Activated naive CD4-positive, alpha-beta T cell treated with anti-CD3 and anti-CD28 coated beads, Interleukin-2, amount 50 U/mL, for 72 hours (primary cell): ENCODE data around the gene DPP6. TPM values are rescaled to one million over a fixed set of nuclear protein-coding genes. Genes with fewer than 3 reads are reported as not detected.

Source experiments
- ATAC-seq, 2 donors: fragments of 150-1000 bp; cut with Tn5 transposase; 2 replicates each; pipeline ENCODE4 v1.10.0; 2021; ENCODE audit warnings: mild to moderate bottlenecking in 2 of 2, moderate library complexity in 2 of 2
- DNase-seq, 2 donors: peaks; one replicate each; pipeline ENCODE4 v3.0.0; 2021 to 2022; ENCODE audit warnings: low spot score in 2 of 2
- H3K27ac Mint-ChIP-seq, 2 donors: one replicate each; pipeline ENCODE4 v1.8.0; 2022; ENCODE audit warnings: mild to moderate bottlenecking in 2 of 2, mixed read lengths in 2 of 2
- H3K36me3 Mint-ChIP-seq, 2 donors: one replicate each; pipeline ENCODE4 v1.8.0; 2022; ENCODE audit warnings: mixed read lengths in 2 of 2
- H3K9me3 Mint-ChIP-seq, 2 donors: one replicate each; pipeline ENCODE4 v1.8.0; 2022; ENCODE audit warnings: mixed read lengths in 2 of 2
- total RNA-seq, 2 donors: library from RNA; stranded (reverse); gene quantifications; one replicate each; pipeline ENCODE4 v1.2.3, GENCODE V29; 2022

DPP6 gene
- total RNA-seq, 2 donors from 2014 or later: not detected

DNA sequence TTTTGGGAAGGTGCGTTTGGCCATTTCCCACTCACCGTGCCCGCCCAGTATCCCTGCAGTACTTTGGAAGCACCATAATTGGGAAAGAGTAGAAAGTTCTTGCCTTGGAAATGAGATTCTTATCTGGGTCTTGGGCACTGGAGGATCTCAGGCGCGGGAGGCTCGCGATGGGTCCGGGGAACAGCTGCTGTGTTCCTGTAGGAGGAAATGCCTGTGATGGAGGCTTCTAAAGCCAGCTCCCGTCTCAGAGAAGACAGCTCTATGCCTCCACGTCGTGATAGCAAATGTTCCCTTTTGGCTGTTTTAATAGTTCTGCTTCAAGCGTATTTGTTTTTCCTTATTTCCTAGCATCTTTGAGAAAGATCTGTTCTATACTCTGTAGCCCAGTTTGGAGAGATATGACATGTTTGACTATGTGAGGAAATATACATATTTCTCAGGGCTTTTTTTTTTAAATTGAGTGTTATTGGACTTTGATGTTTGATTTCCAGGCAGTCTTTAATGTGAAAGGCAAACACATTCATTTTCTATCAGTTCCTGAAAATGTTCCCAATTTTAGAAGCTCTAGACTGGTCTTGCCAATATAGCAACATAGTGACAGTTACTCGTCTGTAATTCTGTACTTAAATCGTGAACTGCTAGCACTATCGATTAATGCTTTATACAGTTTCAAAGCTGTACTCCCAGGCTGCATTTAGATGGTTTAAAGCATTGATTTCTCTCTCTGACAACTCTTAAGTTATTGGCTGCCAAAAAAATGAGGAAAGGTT, 280.8 kb downstream of the DPP6 start:
- Mint-ChIP-seq H3K9me3 (peaks cover 10 to 29% of the 10 kb centered on the region in 2 donors), H3K36me3 (no peaks in the 10 kb centered on the region), H3K27ac (no peak overlapping the region)
- ATAC-seq (no peak), DNase-seq (no peak)

DNA sequence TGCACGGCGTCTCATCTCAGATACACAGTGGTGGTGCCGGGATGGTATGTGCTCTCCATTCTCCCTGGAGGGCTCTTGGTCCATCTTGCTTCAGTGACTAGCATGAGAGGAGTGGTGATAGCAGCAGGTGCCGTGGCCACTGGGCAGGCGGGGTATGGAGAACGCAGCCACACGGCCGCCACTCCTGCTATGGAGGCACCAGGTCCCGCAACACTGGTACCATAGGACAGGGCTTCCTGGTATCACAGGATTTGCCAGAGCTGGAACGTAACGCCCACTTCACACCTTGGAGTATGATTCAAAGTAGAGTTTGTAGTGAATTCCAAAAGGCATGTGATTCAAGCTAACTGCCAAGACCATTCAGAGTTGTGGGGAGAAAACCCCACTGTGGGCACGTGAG, 284.1 kb downstream of the DPP6 start:
- Mint-ChIP-seq H3K27ac (no peak overlapping the region), H3K36me3 (no peaks in the 10 kb centered on the region), H3K9me3 (peaks cover 5 to 16% of the 10 kb centered on the region in 2 donors)
- DNase-seq (no peak), ATAC-seq (no peak)

DNA sequence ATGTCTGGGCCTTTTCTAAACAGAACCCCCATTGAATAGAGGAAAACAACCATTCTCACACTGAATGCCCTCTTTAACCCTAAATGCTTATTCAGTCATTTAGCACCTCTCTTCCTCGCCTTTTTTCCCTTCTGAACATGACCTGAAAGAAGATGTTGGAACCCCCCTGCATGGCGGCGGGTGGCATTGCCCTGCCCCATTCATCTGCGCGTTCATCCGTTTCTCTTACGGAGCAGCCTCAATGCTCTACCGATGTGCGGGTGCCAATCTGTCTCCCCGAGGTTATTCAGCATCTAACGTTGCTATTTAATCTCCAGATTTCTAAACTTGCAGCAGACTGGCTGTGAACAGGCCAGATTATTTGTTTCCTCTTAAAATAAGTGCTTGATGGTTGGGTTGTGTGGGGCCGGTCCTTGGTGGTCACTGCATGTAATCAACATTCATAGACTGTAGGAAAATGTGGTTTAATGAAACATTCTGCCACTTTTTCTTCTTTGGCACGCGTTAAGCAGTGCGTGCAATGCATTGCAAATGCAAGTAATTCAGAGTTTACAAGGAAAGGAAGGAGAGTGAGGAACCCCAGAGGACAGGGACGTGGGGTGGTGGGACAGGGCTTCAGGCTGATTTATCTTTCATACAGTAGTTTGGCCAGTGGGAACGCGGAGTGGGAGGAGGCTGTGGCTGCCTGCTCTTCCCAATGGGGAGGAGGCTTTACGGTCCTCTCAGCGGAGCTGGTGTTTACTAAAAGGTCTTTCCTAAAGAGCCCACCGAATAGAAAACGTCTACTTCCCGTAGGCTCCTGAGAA, 286.7 kb downstream of the DPP6 start:
- Mint-ChIP-seq H3K27ac (no peak overlapping the region), H3K36me3 (peaks cover 0 to under 1% of the 10 kb centered on the region in 2 donors), H3K9me3 (peaks cover 0 to 11% of the 10 kb centered on the region in 2 donors)
- ATAC-seq (no peak), DNase-seq (no peak)

DNA sequence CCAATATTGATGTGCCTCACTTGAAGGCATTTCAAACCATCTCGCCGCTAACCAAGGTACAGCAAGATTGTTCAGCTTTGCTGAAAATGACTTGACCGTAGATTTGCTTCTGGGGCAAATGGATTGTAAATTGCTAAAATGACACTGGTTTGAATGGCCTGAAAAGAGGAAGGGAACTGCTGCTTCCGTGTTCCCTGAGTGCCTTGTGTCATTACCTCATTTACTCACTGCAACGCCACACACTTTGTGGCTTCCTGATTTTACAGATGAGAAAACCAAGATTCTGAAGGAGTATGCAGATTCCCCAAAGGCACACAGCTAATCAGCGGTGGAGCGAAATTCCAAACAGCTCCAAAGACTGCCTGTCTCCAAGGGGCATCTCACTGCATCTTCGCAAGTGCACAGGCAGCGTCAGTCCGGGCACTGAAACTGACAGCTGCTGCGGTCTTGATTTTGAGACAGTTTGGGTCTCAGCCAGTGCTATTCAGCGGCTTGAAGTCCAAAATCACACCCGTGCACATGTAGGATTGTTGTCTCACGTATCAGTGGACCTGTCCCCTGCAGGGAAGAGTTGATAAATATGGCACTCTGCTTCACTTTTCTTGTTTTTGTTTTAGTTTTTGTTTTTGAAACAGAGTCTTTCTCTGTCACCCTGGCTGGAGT, 290.9 kb downstream of the DPP6 start:
- H3K9me3 Mint-ChIP-seq: peaks cover 0 to 5% of the 10 kb centered on the region in 2 donors
- ATAC-seq: no peak
- H3K27ac Mint-ChIP-seq: no peak overlapping the region
- no peak for DNase-seq
- peaks cover 0 to 6% of the 10 kb centered on the region in 2 donors for H3K36me3 Mint-ChIP-seq

DNA sequence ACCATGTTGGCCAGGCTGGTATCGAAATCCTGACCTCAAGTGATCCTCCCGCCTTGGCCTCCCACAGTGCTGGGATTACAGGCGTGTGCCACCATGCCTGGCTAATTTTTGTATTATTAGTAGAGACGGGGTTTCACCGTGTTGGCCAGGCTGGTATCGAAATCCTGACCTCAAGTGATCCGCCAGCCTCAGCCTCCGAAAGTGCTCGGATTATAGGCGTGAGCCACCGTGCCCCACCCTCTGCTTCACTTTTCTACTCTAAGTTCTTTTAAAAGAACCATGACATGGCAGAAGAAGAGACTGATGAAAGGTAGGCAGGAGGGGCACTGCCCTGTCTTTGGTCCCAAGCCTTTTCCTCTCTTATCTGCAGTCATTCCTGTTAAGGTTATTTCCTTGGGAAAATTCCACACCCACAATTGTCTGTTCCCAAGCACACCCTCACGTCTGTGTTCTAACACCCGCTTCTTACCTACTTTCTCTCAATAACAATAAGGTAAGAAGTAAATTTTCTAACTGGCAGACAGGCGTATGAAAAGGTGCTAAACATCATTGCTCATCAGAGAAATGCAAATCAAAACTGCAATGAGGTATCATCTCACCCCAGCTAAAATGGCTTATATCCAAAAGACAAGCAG, 291.7 kb downstream of the DPP6 start:
- H3K9me3 Mint-ChIP-seq: peaks cover 0 to 8% of the 10 kb centered on the region in 2 donors
- peaks cover 0 to 6% of the 10 kb centered on the region in 2 donors for H3K36me3 Mint-ChIP-seq
- ATAC-seq: no peak
- no peak overlapping the region for H3K27ac Mint-ChIP-seq
- DNase-seq: no peak

DNA sequence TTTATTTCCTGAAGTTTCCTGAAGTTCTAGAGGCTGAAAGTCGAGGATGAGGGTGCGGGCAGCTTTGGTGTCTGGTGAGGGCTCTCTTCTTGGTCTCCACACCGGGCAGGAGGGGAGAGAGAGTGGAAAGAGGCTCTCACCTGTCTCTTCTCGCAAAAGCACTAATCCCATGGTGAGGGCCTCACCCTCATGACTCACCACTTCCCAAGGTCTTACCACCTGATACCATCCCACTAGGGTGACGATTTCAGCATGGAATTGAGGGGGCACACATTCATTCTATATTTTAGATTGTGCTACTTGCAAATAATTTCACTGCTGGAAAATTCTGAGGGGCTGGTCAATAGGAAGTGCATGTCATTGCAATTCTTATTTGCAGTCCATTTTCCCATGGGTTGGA, 292.9 kb downstream of the DPP6 start:
- DNase-seq: no peak
- peaks cover 0 to 6% of the 10 kb centered on the region in 2 donors for H3K36me3 Mint-ChIP-seq
- peaks cover 4 to 11% of the 10 kb centered on the region in 2 donors for H3K9me3 Mint-ChIP-seq
- ATAC-seq: no peak
- no peak overlapping the region for H3K27ac Mint-ChIP-seq

DNA sequence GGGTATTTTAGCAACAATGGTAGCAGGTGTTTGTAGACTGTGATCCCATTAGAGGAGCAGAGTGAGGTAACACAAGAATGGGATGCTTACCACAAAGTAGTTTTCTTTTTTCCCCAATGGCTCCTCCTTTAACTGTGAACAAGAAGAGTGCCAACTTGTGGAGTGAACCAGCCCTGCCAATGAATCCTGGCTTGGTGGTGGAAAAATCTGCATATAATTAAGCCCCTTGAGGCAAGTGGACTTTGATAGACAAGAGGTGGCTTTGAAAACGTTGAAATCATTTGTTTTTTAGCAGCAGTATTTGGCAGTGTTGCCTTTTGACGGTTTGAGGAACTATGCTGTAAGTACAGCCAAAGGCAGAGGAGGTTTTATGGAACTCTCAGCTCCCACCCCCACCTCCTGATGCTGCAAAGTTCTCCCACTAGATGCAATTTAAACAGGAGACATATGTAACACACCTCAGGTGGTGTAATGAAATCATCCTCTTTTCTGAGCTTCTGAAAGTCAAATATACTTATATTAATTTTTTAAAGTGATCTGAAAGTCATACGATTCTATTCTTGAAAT, 295.6 kb downstream of the DPP6 start:
- no peak for ATAC-seq
- Mint-ChIP-seq H3K9me3 (peaks cover 5 to 17% of the 10 kb centered on the region in 2 donors), H3K27ac (no peak overlapping the region), H3K36me3 (peaks cover 0 to 6% of the 10 kb centered on the region in 2 donors)
- no peak for DNase-seq

DNA sequence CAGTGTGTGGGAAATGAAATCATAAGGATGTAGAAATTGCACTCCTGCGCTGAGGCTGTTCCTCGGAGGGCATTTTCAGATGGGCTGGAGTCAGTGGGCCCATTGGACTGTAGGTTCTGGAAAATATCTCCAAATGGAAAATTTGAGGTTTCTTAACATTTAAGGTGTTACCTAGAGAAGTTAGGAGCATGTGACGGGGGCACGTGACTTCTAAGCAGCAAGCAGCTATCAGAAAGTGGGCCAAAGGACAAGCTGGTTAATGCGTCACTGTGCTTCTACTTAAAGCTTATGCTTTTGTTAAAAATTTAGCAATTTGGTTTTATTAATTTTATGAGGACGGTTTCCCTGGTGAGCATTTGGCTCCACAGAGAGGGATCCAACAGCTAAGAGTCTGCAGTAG, 298.7 kb downstream of the DPP6 start:
- DNase-seq (no peak), ATAC-seq (no peak)
- H3K9me3 Mint-ChIP-seq: peaks cover 5 to 29% of the 10 kb centered on the region in 2 donors
- peaks cover 0 to 4% of the 10 kb centered on the region in 2 donors for H3K36me3 Mint-ChIP-seq
- H3K27ac Mint-ChIP-seq: no peak overlapping the region

DNA sequence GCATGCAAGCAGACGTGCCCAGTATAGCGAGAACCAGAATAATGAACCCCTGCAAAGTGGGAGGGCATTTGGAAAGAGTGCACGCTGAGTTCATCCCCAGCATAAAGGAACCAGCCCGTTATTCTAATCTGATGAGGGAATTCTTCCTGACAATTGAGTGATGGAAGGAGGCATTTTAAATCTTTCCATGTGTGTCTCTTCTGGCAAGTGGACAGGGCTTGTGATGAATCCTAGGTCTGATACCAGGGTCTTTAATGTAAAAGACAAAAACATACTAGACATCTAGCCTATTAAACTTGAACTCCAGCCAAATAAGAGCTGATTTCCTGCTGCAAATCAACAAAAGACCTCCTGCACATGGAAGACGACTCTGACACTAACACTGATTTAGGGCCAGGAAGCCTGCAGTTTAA, 301.2 kb downstream of the DPP6 start:
- DNase-seq: no peak
- no peak for ATAC-seq
- Mint-ChIP-seq H3K9me3 (peaks cover 5 to 27% of the 10 kb centered on the region in 2 donors), H3K36me3 (peaks cover 0 to 4% of the 10 kb centered on the region in 2 donors), H3K27ac (no peak overlapping the region)

DNA sequence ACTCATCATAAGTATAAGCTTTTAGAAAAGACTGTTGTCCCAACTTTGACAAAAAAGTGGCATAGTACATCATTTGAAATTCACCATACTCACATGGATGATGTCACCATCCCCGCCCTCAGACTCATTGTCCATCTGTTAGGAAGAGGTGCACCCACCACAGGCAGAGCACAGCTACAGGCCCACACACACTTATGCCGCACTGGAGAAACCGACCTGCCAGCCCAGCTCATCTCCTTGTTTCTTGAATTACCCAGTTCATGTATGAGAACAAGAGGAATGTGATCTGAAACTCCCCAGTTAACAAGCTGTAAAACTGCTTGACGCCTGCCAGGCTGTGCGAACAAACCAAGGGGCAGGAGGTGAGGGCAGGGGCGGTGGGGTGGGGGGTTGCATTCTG, 312.0 kb downstream of the DPP6 start:
- Mint-ChIP-seq H3K36me3 (peaks cover 5 to 7% of the 10 kb centered on the region in 2 donors), H3K9me3 (peaks cover 16 to 25% of the 10 kb centered on the region in 2 donors), H3K27ac (no peak overlapping the region)
- DNase-seq (no peak), ATAC-seq (no peak)

DNA sequence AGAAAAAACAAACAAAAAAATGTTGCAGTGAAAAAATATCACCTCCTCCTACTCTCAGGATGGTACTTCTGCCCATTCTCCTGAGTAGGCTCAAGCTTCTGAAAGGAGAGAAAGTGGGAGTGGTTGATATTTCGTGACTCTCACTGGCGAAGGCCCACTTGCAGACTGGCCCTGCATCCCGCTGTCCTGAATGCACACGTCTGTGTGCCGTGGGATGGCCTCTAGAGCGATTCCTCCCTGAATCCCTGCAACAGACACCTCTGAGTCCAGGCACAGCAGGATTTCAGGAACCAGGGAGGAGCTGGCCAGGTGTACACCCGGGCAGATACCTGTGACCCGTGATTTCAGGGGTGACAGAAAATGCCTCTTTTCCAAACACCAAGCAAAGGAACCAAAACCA, 319.2 kb downstream of the DPP6 start:
- peaks cover 6 to 12% of the 10 kb centered on the region in 2 donors for H3K9me3 Mint-ChIP-seq
- DNase-seq: no peak
- H3K36me3 Mint-ChIP-seq: no peaks in the 10 kb centered on the region
- H3K27ac Mint-ChIP-seq: no peak overlapping the region
- no peak for ATAC-seq

DNA sequence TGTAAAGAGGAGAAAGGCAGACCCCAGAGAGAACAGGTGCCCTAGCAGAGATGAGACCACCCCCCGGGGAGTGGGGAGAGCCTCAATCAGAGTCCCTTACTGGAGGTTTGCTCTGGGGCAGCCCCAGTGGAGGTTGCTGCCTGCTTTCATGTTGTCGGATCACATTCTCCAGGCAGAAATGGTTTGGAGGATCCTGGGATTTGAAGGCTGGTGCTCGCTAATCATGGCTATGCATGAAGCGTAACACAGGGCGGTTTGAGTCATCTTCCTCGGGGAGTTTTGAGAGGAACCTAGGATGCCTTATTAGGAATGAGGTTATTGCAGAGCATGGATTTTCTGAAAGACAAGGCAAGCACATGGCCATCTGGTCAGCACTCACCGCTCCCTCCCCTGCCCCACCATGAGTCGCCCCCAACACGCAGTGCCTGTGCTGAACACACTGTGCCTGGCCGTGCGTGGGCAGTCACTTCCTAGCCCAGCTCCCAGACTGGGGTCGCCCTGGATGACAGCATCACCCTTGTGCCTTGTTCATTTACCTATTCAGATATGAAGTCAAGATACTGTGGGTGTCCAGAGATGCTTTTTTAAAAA, 319.9 kb downstream of the DPP6 start:
- ATAC-seq: no peak
- H3K36me3 Mint-ChIP-seq: no peaks in the 10 kb centered on the region
- H3K27ac Mint-ChIP-seq: no peak overlapping the region
- no peak for DNase-seq
- peaks cover 2 to 9% of the 10 kb centered on the region in 2 donors for H3K9me3 Mint-ChIP-seq

DNA sequence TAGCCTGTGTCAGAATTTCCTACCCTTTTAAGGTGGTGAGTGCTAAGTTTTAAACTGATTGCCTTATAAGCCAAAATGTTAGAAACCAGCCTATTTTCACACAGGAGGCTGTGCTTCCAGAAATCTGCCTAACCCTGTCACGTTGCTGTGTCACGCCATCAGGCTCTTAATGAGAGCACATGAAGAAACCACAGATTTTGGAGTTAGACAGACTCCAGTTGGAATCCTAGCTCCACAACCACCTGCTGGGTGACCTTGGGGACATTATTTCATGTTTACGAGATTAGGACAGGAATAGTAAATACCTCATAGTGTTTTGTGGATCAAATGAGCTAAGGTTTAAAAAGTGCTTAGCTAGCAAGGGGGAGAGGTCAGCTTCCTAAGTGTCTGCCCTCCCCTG, 321.8 kb downstream of the DPP6 start:
- H3K27ac Mint-ChIP-seq: no peak overlapping the region
- H3K36me3 Mint-ChIP-seq: no peaks in the 10 kb centered on the region
- ATAC-seq (no peak), DNase-seq (no peak)
- peaks cover 9 to 14% of the 10 kb centered on the region in 2 donors for H3K9me3 Mint-ChIP-seq

DNA sequence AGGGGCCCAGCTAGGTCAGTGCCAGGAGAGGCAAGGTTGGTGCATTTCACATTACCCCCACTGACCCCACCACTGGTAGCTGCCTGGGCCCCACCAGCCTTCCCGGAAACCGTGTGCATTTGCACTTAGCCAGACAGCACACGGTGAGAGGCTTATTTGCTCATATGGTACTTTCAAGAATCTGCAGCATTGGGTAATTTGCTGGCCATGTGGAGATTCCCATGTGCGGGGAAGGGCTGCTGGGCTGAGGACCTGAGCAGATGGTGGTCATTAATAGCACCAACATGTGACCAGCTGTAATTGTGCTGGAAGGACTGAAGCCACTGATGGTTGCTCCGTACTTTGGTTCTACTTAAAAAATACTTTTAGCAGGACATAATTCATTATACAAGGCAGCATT, 323.8 kb downstream of the DPP6 start:
- Mint-ChIP-seq H3K27ac (no peak overlapping the region), H3K36me3 (no peaks in the 10 kb centered on the region), H3K9me3 (peaks cover 9 to 19% of the 10 kb centered on the region in 2 donors)
- ATAC-seq (no peak), DNase-seq (no peak)

DNA sequence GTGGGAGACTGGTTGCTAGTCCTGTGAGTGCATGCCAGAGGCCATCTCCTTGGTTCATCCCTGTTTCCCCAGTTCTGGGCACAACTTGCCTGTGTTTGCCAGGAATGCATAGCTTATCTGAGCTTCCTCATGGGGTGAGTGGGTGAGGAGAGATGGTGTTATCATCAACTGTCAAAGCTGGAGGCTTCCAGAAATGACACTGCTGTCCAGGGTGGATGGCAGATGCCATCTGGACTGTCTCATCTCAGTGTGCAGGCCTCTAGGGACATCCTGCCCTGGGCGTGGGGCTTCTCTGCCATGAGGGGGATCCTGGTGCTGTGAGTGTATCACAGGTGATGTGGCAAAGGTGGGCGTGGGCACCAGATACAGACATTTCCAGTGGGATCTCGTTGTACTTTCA, 328.6 kb downstream of the DPP6 start:
- DNase-seq (no peak), ATAC-seq (no peak)
- no peaks in the 10 kb centered on the region for H3K36me3 Mint-ChIP-seq
- no peak overlapping the region for H3K27ac Mint-ChIP-seq
- peaks cover 14 to 16% of the 10 kb centered on the region in 2 donors for H3K9me3 Mint-ChIP-seq

DNA sequence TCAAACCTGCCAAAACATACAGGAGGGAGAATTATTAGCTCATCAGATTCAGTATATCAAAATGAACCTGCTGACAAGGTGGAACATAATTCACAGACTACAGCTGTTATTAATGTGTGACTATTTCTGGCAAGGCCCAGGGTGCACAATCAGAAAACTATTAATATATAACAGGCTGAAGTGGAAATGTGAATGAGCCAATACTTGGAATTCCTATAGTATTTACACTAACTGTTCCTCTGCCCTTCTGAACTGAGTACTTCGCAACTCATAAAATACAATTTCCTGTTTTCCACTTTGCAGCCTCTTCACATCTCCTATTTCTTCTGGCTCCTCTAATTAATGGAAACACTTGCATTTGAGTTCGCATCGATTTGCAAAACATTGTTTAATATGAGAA, 330.8 kb downstream of the DPP6 start:
- peaks cover 0 to 5% of the 10 kb centered on the region in 2 donors for H3K36me3 Mint-ChIP-seq
- ATAC-seq (no peak), DNase-seq (no peak)

More for the DNA sequence above, 330.8 kb downstream of the DPP6 start:
- no peak overlapping the region for H3K27ac Mint-ChIP-seq
- peaks cover 17 to 25% of the 10 kb centered on the region in 2 donors for H3K9me3 Mint-ChIP-seq
